H1 (cell line): ENCODE data around the gene DHRS1. TPM values are rescaled to one million over a fixed set of nuclear protein-coding genes. Genes with fewer than 3 reads are reported as not detected.
A peak's percentile ranks its signal among the peaks of the same experiment; 100 is the strongest.

Experiments
- BCL11A ChIP-seq, 2 experiments: IDR thresholded peaks; one replicate each; pipeline ENCODE4 v1.6.1; 2011; ENCODE audit warnings: low read depth in 2 of 2, low read length in 2 of 2, mild to moderate bottlenecking in 2 of 2
- CBX5 ChIP-seq: fragments of 300-800, 300-1000 bp; sonication (generic); IDR thresholded peaks from 2 replicates; pipeline ENCODE4 v1.7.1; 2016; ENCODE audit warnings: antibody characterized with exemption, low read length, low read depth
- EZH2 ChIP-seq: fragments of 200-600 bp; sonication (generic); IDR thresholded peaks from 2 replicates; pipeline ENCODE4 v1.7.1; 2012; ENCODE audit warnings: low read depth, mild to moderate bottlenecking, moderate library complexity, low read length, inconsistent platforms; ENCODE audit not compliant: severe bottlenecking
- FOSL1 ChIP-seq: IDR thresholded peaks from 2 replicates; pipeline ENCODE4 v1.6.1; 2011; ENCODE audit warnings: mild to moderate bottlenecking, low read depth, low read length, moderate library complexity; ENCODE audit not compliant: insufficient read depth
- GTF2F1 ChIP-seq: IDR thresholded peaks from 2 replicates; pipeline ENCODE4 v1.6.1; 2012; ENCODE audit warnings: low read depth, low read length, improper control_type of control experiment, borderline replicate concordance
- HDAC6 ChIP-seq: IDR thresholded peaks from one replicate; pipeline ENCODE4 v1.7.1; 2012; ENCODE audit warnings: low read depth, mild to moderate bottlenecking, inconsistent platforms, low read length, moderate library complexity
- JUN ChIP-seq: IDR thresholded peaks from 2 replicates; pipeline ENCODE4 v1.6.1; 2011; ENCODE audit warnings: low read depth, mild to moderate bottlenecking, improper control_type of control experiment, low read length
- KDM1A ChIP-seq: fragments of 200-600, 300-600 bp; sonication (generic); IDR thresholded peaks from 2 replicates; pipeline ENCODE4 v1.7.1; 2016; ENCODE audit warnings: mild to moderate bottlenecking, low read length, borderline replicate concordance
- KDM4A ChIP-seq: IDR thresholded peaks from one replicate; pipeline ENCODE4 v1.7.1; 2012; ENCODE audit warnings: low read depth, mild to moderate bottlenecking, moderate library complexity, low read length, inconsistent platforms; ENCODE audit not compliant: severe bottlenecking
- KDM5A ChIP-seq: fragments of 200-600 bp; IDR thresholded peaks from 2 replicates; pipeline ENCODE4 v1.7.1; 2012; ENCODE audit warnings: mild to moderate bottlenecking, low read length, inconsistent platforms, mixed read lengths
- MAFK ChIP-seq: IDR thresholded peaks from 2 replicates; pipeline ENCODE4 v1.6.1; 2012; ENCODE audit warnings: low read depth, mild to moderate bottlenecking, improper control_type of control experiment, low read length
- SIN3A ChIP-seq, 2 experiments: IDR thresholded peaks in 1 of 2; conservative IDR thresholded peaks in 1 of 2; 2 replicates each; pipeline ENCODE4 v1.6.1; 2011 to 2012; ENCODE audit warnings: low read length in 2 of 2, improper control_type of control experiment in 1 of 2, low read depth in 1 of 2, mild to moderate bottlenecking in 1 of 2
- SIRT6 ChIP-seq: IDR thresholded peaks from one replicate; pipeline ENCODE4 v1.7.1; 2012; ENCODE audit warnings: low read length, inconsistent platforms
- SUZ12 ChIP-seq: fragments of 200-600 bp; sonication (generic); IDR thresholded peaks from 2 replicates; pipeline ENCODE4 v1.6.1; 2012; ENCODE audit warnings: mild to moderate bottlenecking, inconsistent platforms, low read length, moderate library complexity, mixed read lengths
- TAF1 ChIP-seq: IDR thresholded peaks from 2 replicates; pipeline ENCODE4 v1.6.1; 2011; ENCODE audit warnings: mild to moderate bottlenecking, low read depth, low read length
- TEAD4 ChIP-seq: IDR thresholded peaks from 2 replicates; pipeline ENCODE4 v1.6.1; 2012; ENCODE audit warnings: low read depth, low read length, inconsistent platforms, mixed read lengths
- YY1 ChIP-seq: IDR thresholded peaks from 2 replicates; pipeline ENCODE4 v1.6.1; 2011; ENCODE audit warnings: low read depth, mild to moderate bottlenecking, low read length
- polyA plus RNA-seq, 7 experiments: library from polyadenylated mRNA; depleted of rRNA in 3 of 7; stranded (reverse) in 5 of 7; unstranded in 2 of 7; fragments of >200 nt in 5 of 7; fragments of 200-250 nt in 2 of 7; gene quantifications; 1 replicate in 5 of 7; 2 replicates in 1 of 7; 4 replicates in 1 of 7; pipeline versions ENCODE4 v1.2.1 to v1.2.3, GENCODE V29; 2011 to 2013; ENCODE audit warnings: missing spikeins in 2 of 7, mixed read lengths in 2 of 7
- total RNA-seq: library from RNA; stranded (reverse); fragmentation: NEBNext Ultra II Directional; extraction: Animal tissue kit (Norgen Biotek cat#: 25700); gene quantifications from 2 replicates; pipeline ENCODE4 v1.2.1, GENCODE V29; 2021
- TF ChIP-seq, protein P1 (sequence below): IDR thresholded peaks from 2 replicates; pipeline ENCODE4 v1.6.1; 2011; ENCODE audit warnings: low read length, improper control_type of control experiment
- TF ChIP-seq, protein P2 (sequence below), 3 experiments: IDR thresholded peaks; 1 replicate in 2 of 3; 2 replicates in 1 of 3; pipeline versions ENCODE4 v1.5.1 to v1.6.1; 2011; ENCODE audit warnings: low read length in 3 of 3, mild to moderate bottlenecking in 3 of 3, inconsistent platforms in 2 of 3, low read depth in 1 of 3, moderate library complexity in 1 of 3; ENCODE audit not compliant: insufficient read depth in 1 of 3; ENCODE audit errors: control extremely low read depth in 1 of 3

DHRS1 gene
- total and polyA plus RNA-seq, 2 of the 8 experiments (the other 6 are each of a cell fraction or from before 2014, with no cell fraction given) = 8.8 to 31.7 TPM

GRCh38 chr14:24299255-24300191 lies at the start of gene DHRS1, which contains the start of gene NOP9 (continued):
- TF ChIP-seq, protein P1, sequence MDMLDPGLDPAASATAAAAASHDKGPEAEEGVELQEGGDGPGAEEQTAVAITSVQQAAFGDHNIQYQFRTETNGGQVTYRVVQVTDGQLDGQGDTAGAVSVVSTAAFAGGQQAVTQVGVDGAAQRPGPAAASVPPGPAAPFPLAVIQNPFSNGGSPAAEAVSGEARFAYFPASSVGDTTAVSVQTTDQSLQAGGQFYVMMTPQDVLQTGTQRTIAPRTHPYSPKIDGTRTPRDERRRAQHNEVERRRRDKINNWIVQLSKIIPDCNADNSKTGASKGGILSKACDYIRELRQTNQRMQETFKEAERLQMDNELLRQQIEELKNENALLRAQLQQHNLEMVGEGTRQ = no peak
- TF ChIP-seq KDM1A (no peak), KDM5A (peak; percentile 84), BCL11A (IDR thresholded peaks at IDR 0.05; ENCODE audit: low read depth in 2 of 2, low read length in 2 of 2) (no peak), SIN3A (conservative IDR thresholded peaks at IDR 0.05 in 1 of 2, IDR thresholded peaks at IDR 0.05 in 1 of 2; ENCODE audit: low read depth in 1 of 2, low read length in 2 of 2) (peak; percentile 92 to 96; a peak in 3 of 4 replicates), TAF1 (peak; percentile 87), CBX5 (no peak), KDM4A (peak; percentile 100), SIRT6 (no peak), TEAD4 (no peak), YY1 (no peak), SUZ12 (no peak), EZH2 (no peak), FOSL1 (no peak), JUN (no peak), GTF2F1 (no peak), MAFK (no peak), HDAC6 (no peak)
- TF ChIP-seq, protein P2, sequence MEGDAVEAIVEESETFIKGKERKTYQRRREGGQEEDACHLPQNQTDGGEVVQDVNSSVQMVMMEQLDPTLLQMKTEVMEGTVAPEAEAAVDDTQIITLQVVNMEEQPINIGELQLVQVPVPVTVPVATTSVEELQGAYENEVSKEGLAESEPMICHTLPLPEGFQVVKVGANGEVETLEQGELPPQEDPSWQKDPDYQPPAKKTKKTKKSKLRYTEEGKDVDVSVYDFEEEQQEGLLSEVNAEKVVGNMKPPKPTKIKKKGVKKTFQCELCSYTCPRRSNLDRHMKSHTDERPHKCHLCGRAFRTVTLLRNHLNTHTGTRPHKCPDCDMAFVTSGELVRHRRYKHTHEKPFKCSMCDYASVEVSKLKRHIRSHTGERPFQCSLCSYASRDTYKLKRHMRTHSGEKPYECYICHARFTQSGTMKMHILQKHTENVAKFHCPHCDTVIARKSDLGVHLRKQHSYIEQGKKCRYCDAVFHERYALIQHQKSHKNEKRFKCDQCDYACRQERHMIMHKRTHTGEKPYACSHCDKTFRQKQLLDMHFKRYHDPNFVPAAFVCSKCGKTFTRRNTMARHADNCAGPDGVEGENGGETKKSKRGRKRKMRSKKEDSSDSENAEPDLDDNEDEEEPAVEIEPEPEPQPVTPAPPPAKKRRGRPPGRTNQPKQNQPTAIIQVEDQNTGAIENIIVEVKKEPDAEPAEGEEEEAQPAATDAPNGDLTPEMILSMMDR (IDR thresholded peaks at IDR 0.05; ENCODE audit: control extremely low read depth in 1 of 3, insufficient read depth in 1 of 3, low read depth in 1 of 3, low read length in 3 of 3) = no peak
